ENCODE measurements around the gene MAPK8IP3. TPM values are rescaled to one million over a fixed set of nuclear protein-coding genes. Genes with fewer than 3 reads are reported as not detected.
"Not testable (repeated sequence)": the region's sequence is repeated elsewhere in the genome, so short reads cannot be mapped to it uniquely, and the experiment has no call there.

Gene MAPK8IP3
- total RNA-seq, 1 donor from 2014 or later = 40.0 TPM

DNA sequence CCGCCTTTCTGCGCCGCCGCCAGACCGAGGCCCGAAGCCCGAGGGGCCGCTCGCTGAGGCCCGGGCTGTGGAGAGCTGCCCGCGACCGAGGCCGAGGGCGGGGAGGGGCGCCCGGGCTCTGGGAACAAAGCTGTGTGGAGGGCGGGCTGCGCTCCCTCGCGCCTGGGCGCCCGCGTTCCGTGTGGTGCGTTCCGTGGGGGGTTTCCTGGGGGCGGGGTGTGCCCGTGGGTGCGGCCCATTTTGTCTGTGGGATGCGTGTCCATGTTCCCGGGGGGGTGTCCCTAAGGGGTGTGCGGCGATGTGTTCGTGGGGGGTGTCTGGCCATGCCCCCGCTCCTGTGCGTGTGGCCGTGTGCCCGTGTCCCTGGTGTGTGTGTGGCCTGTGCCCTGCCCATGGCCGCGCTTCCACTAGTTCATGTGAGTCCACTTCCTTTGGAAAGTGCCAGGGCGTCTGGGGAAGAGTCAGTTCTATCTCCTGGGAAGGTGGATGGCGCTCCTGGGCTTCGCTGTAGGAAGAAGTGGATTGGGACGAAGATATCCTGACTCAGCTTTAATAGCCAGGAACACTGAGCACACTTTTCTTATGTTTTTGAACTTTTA lies 27.4 kb upstream of the MAPK8IP3 start:
- peak; percentile 57 for DNase-seq (ENCODE audit: low read depth)

DNA sequence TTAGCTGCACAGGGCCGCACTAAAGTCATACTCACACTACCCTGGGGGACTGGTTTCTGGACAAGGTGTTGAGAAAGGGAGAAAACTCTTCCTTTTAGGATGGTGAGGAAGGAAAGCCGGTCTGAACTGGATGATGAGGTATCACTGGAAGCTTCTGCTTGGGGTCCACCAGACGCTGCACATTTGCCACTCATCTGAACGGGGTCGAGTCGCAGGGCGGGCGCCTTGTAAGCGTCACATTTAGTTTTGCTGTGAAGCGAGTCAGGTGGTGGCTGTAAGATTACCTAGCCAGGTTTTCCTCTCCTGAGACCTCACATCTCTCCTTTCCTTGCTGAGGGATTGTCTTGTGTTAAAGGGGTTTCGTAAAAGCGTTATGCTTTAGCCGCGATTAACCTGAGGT lies 25.6 kb upstream of the MAPK8IP3 start:
- DNase-seq (ENCODE audit: low read depth) = no peak

DNA sequence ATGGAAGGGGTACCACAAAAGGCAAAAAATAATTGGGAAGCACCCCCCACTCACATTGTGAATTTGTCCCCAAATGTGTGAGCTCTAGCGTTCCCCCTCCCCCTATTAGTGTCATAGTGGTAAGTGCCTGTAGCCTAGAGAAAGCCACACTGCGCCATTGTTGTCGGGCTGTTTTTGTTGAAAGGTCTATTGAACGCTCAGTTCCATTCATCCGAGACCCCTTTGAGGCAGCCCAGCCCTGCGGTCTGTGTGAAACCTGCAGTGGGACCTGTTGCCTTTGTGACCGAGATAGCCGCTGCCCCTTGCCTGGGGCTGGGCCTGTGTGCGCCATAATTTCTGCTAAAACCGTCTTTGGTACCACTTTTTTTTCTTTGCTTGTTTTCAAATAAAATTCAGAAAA lies 25.0 kb upstream of the MAPK8IP3 start:
- DNase-seq (ENCODE audit: low read depth) = no peak

DNA sequence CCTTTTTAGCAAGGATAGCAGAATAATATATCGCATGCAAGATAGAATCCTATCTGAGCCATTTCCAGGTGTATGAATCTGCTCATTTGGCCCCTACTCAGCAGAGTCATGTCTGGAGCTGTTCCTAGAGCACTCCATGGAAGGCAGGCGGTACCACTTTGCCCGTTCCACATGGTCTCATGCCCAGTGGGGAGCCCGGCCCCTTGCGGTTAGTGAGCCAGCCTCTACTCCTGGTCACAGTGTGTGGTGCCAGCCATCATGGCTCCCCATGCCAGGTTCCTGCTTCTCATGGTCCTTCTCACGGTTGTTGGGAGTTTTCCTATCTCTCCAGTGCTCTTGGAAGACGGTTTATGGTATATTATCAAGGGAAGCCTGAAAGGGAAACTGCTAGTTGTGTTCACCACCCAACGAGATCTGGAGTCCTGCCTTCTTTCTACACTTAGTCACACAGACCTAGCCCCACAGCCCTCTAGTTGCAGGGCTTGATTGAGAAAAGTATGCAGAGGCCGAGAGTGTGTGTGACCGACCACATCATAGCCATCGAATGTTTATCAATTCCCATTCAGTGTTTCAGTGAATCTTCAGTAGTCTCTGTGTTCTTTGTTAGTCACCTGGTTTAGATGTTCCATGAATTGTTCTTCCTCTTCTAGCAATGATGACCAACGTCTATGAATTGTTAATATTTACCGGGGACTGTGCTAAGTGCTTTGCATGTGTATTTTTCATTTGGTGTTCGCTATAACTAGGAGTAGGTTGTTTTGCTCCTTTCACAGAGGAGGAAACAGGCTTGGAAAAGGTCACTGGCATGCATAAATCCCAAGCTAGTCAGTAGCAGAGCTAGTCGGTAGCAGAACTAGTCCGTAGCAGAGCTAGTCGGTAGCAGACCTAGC lies 18.3 kb upstream of the MAPK8IP3 start:
- DNase-seq (ENCODE audit: low read depth) = peak; percentile 87

DNA sequence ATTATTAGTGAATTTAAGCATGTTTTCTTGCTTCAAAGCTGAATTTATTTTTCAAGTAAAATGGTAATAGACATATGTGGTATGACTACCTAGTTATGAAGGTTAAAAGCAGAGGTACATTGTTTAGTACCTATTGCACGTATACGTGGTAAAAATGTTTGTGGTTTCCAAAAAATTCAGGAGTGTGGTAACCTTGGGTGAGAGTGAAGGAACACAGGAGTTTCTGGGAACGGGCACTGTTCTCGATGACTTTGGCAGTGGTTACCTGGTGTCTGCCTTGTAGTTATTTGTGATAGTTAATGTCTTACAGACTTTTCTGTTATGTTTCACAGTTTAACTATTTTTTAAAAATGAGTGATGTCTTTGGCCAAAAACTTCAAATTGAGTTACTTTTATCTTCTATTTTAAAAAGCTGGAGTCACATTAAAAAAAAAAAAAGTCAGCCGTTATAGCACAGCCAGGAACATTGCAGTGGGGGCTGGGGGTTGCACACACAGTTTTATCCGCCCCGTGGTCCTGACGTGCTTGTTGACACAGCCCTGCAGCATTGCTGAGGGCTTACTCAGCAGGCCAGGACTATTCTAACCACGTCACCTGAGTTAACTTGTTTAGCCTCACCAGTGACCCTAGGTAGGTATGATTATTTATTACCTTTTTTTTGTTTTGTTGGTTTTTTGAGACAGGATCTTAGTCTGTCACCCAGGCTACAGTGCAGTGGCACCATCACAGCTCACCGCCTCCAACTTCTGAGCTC lies 17.0 kb upstream of the MAPK8IP3 start:
- peak; percentile 99 for DNase-seq (ENCODE audit: low read depth)

DNA sequence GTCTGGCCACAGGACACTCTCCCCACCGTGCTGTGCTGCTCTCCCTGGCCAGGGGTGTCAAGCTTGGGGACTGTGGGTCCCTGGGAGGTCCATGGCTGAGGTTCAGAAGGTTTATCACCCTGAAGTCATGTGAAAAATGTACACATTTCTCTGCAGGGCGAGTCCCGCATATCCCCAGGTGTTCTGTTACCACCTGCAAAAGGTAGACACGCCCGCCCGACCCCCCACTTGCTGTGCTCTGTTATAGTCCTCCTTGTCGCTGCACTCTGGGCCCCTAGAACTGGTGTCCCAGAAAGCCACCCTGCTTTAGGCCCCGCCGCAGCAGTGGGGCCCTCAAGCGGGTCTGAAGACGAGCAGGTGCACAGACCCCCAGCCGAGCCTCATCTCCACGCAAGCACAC lies 16.1 kb upstream of the MAPK8IP3 start:
- DNase-seq (ENCODE audit: low read depth) = no peak

DNA sequence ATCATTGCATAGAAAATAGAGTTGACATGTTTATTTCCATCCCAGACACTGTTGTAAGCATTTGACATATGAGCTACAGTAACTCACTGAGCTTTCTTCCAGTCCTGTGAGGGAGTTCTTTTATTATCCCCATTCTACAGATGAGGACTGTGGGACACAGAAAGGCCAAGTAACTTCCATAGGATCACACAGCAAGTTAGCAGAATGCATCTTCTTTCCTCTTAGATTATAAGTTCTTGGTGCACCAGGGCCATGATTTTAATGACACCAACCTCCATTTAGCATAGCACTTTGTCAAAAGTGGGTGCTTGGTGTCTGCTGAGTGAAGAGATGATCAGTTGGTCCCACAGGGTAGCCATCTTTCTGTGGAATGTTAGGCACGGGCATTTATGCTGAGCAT lies 15.2 kb upstream of the MAPK8IP3 start:
- no peak for DNase-seq (ENCODE audit: low read depth)

DNA sequence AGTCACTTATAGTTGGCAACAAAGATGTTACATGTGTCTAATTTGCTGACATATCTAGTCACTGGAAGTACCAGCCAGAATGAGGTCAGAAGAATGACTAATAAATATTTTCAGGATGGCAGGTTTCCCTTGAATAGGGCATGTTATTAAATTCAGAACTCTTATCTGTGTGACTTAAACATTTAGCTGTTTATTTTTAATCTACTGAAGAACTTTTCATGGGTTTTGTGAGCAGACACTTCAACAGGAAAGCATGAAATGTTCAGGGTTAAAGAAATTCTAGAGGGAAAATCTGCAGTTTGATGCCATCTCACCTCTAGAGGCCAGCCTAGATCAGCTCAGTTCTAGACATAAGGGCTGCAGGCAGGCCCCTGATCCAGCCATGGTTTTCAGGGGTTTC lies 14.7 kb upstream of the MAPK8IP3 start:
- DNase-seq (ENCODE audit: low read depth) = peak; percentile 53

DNA sequence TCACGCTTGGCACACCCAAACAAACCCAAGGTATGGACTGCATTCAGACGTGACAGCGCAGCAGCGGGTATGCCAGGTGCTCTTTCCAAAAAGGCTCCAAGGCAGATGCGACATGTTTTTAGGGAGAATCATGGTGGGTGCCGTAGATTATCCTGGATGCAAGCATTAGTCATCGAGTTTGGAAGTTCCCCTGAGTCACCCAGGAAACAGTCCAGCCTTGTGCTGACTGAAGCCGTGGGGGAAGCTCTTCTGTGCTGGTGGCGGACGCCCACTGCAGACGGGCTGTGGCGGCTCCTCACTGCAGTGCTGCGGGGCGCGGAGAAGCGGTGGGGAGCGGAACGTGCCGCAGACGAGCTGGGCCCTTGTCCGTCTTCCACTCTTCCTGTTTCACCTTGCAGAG lies 14.0 kb upstream of the MAPK8IP3 start:
- peak; percentile 89 for DNase-seq (ENCODE audit: low read depth)

DNA sequence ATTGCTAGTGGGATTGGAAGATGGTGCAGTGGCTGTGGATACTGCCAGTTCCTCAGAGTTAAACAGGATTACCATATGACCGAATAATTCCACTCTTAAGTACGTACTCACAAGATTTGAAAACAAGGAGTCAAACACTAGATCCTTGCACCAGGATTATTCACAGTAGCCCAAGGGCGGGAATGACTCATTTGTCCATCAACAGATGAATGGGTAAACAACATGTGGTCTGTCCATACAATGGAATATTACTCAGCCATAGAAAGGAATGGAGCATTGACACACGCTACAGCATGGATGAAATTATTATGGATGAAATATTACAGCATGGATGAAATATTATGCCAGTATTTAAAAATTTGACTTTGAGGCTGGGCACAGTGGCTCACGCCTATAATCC lies 9.1 kb upstream of the MAPK8IP3 start:
- peak; percentile 64 for DNase-seq (ENCODE audit: low read depth)

DNA sequence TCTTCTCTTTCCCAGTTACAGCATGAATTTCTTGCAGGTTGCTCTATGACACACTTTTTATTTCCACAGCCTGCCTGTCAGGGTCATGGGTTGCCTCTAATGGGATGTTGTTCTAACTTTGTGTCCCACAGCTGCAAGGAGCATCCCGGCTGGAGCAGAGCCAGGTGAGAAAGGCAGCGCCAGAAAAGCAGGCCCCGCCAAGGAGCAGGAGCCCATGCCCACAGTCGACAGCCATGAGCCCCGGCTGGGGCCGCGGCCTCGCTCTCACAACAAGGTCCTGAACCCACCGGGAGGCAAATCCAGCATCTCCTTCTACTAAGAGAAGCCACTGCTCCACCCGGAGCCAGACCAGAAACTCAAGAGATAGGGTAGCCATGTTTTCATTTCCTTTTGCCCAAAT lies 7.3 kb upstream of the MAPK8IP3 start:
- DNase-seq (ENCODE audit: low read depth) = no peak

DNA sequence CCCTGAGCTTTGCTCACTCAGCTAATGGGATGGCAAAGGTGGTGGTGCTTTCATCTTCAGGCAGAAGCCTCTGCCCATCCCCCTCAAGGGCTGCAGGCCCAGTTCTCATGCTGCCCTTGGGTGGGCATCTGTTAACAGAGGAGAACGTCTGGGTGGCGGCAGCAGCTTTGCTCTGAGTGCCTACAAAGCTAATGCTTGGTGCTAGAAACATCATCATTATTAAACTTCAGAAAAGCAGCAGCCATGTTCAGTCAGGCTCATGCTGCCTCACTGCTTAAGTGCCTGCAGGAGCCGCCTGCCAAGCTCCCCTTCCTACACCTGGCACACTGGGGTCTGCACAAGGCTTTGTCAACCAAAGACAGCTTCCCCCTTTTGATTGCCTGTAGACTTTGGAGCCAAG lies 5.7 kb upstream of the MAPK8IP3 start:
- DNase-seq (ENCODE audit: low read depth) = no peak

DNA sequence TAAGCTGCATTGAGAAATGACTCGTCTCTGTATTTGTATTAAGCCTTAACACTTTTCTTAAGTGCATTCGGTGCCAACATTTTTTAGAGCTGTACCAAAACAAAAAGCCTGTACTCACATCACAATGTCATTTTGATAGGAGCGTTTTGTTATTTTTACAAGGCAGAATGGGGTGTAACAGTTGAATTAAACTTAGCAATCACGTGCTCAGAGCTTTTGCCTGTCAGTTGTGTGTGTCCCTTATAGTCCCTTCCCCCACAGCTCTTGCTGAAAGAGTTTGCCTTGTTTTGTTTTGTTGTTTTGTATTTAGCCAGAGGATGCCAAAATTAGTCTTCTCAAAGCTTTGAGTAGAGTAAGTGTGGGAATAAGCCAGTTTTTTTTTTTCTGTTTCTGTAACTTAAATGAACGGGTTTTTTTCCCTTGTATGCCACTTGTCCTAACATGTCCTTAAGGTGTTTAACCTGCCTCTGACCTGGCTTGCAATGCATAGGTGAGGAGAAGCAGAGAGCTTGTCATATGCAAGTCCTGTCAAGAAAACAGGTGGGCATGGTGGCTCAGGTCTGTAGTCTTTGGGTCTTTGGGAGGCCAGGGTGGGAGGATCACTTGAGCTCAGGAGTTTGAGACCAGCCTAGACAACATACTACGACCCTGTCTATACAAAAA lies 4.6 kb upstream of the MAPK8IP3 start:
- DNase-seq (ENCODE audit: low read depth) = no peak

DNA sequence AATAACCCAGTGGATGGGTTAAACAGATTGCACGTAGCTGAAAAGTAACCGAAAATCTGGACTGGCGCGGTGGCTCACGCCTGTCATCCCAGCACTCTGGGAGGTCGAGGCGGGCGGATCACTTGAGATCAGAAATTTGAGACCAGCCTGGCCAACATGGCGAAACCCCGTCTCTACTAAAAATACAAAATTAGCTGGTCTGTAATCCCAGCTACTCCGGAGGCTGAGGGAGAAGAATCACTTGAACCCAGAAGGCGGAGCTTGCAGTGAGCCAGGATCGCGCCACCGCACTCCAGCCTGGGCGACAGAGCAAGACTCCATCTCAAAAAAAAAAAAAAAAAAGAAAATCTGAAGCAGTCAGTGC lies 689 bp upstream of the MAPK8IP3 start:
- not testable (repeated sequence) for DNase-seq (ENCODE audit: low read depth)

DNA sequence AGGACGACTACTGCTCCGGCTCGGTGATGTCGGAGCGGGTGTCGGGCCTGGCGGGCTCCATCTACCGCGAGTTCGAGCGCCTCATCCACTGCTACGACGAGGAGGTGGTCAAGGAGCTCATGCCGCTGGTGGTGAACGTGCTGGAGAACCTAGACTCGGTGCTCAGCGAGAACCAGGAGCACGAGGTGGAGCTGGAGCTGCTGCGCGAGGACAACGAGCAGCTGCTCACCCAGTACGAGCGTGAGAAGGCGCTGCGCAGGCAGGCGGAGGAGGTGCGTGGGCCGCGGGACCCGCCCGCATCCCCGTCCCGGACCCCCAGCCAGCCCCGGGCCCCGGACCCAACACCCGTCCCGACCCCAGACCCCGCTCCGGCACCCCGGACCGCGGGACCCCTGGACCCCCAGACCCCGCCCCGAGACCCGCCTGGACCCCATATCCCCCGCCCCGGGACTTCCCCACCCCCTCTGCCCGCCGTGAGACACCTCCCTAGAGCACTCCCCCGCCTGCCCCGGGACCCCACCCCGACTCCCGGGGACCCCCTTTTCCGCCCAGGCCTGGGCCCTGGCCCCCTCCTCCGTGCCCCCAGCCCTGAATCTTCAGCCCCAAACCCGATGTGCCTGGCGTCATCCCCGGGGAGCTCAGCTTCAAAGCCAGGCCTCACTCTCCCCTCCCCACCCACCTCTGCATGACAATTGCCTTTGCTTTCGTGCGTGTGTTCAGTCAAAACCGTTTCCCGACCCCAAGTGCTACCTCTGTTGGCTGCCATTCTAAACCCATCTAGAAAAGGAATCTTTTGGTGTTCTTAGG lies 594 bp downstream of the MAPK8IP3 start:
- no peak for DNase-seq (ENCODE audit: low read depth)

DNA sequence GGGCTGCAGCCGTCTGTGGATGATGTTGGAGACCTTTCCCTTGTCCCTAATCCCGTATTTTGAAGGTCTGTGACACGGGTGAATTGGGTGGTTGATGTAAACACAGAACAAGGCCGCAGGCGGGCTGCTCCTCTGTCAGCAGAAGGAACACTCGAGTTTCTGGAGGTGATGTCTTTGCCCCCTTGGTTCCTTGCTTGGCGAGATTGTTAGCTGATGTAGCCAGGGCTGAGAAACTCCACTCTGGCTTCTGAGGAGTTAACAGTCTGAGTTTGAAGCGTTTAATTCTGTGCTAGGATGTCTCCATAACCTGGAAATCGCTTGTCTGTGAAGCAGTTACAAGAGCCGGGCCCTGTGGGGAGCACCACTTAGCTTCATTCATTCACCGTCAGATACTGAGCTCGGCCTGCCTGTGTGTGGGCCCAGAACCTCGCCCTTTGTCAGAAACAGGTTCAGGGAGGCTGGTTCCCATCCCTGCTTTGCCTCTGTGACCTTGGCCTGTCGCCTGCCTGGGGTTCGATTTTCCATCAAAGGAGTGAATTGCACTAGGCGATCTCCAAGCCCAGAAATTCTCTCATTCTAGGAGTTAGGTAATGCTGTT lies 1.3 kb downstream of the MAPK8IP3 start:
- DNase-seq (ENCODE audit: low read depth) = no peak

DNA sequence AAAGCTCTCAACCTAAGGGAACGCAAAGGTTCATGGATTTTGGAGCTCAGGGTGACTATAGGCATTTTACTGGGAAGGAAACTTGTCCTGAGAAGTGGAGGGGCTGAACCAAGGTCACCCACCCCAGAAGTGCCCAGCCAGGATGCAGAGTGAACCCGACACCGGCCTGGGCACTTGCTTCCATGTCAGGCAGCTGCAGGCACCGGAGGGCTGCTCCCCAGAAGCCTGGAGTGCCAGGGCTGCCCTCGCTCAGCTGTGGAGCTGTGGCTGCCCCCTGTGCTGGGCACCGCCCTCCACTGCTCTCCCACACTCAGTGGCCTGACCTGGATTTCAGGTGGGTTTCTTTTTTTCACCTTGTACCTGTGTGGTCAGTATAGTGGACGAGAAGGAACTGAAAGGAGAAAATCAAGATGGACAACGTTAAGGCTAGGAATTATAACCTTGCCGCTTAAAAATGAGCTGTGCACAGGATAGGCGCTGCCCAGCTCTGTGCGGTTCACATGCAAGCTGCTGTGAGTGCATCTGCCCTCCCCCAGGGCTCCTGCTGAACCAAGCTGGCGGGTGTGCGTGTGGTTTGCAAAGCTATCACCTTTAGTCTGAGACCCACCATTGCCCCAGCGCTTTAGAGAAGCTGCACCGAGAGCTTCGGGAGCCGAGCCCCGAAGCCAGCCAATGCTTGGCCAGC lies 2.2 kb downstream of the MAPK8IP3 start:
- DNase-seq (ENCODE audit: low read depth) = no peak

DNA sequence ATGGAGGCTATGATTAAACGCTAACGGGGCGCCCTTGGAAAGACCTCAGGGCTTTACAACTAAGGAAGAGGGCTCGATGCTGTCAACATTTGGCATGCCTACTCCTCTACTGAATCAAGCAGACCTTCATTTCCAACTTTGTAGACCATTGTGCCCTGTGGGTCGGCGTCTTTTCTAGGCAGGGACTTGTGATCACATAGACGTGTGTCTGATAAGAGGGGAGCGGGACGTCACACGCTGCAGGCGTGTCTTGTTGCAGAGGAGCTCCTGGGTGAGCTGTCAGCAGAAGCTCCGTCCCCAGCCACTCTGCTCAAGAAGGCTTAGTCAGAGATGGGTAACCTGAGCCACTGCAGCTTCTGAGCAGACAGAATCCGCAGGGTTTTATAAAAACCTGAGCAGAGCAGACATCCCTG lies 2.8 kb downstream of the MAPK8IP3 start:
- no peak for DNase-seq (ENCODE audit: low read depth)

DNA sequence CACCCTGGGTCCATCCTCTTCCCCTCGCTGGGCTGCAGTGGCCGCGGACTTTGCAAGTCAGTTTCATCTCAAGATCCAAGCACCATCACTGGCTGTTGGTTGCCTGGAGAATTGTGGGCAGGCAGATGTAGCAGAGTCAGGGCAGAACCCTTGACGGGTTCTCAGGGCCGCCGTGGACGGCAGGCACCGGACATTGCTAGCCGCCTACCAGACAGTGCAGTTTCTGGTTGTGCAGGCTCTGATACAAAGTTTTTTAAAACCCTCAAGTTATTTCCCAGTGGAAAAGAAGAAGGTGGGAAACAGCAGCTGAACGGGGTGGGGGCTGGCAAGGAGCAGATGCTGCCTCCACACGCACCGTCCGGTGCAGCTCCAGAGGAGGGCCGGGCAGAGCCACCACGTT lies 3.4 kb downstream of the MAPK8IP3 start:
- no peak for DNase-seq (ENCODE audit: low read depth)

DNA sequence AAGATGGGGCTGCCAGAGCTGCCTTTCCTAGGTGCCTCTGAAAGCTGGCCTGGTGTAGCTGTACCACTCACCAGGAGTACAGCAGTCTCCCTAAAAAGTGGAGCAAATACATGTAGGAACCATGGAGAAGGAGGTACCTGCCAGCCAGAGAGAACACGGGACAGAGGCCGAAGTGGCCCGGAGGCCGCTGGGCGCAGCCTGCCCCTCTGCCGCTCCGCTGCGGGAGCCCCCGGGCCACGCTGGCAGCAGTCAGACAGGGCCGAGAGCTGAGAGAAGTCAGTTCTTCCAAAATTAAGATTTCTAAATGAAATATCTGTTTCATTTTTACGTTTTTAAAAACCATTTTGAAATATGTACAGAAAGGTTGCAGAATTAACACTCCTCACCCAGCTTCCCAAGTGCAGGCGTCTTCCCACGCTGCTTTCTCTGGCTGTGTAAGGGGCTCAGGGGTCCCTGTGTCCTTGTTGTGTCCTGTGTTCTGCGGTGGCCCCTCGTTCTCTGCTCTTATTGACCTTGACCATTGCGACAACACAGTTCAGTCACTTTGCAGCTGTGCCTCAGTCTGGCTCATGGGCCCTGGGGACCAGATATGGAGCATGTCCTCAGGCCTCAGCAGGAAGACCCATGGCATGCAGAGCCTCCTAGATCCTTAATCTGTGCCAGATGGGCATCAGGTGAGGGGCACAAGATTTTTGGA lies 5.0 kb downstream of the MAPK8IP3 start:
- DNase-seq (ENCODE audit: low read depth) = no peak

All from renal cortical epithelial cell (primary cell).